GM12878 (cell line): Measurements from ENCODE around the gene THSD4.

Experiments
- DPF2 ChIP-seq: fragments of 450-650 bp; IDR thresholded peaks from 2 replicates; pipeline ENCODE4 v1.6.1; 2017; ENCODE audit warnings: mild to moderate bottlenecking
- EP300 ChIP-seq, 2 experiments: fragments of 150-350 bp in 1 of 2; IDR thresholded peaks; 2 replicates each; pipeline ENCODE4 v1.6.1; 2011 to 2012; ENCODE audit warnings: low read depth in 2 of 2, low read length in 2 of 2, borderline replicate concordance in 1 of 2, improper control_type of control experiment in 1 of 2, inconsistent platforms in 1 of 2; ENCODE audit not compliant: control insufficient read depth in 1 of 2
- HCFC1 ChIP-seq: fragments of 150-350 bp; IDR thresholded peaks from 2 replicates; pipeline ENCODE4 v1.6.1; 2014; ENCODE audit warnings: low read length
- HDAC2 ChIP-seq: fragments of 200-600 bp; sonication (generic); IDR thresholded peaks from 2 replicates; pipeline ENCODE4 v1.6.1; 2017
- IRF5 ChIP-seq: fragments of 450-650 bp; IDR thresholded peaks from 2 replicates; pipeline ENCODE4 v1.6.1; 2017; ENCODE audit warnings: borderline replicate concordance
- REST ChIP-seq: IDR thresholded peaks from 2 replicates; pipeline ENCODE4 v1.6.1; 2012; ENCODE audit warnings: mild to moderate bottlenecking, low read depth, low read length
- SPI1 ChIP-seq: IDR thresholded peaks from 2 replicates; pipeline ENCODE4 v1.6.1; 2011; ENCODE audit warnings: low read depth, mild to moderate bottlenecking, low read length, moderate library complexity, borderline replicate concordance; ENCODE audit not compliant: insufficient read depth
- TAF1 ChIP-seq: IDR thresholded peaks from 2 replicates; pipeline ENCODE4 v1.6.1; 2011; ENCODE audit warnings: mild to moderate bottlenecking, low read depth, low read length, borderline replicate concordance
- TF ChIP-seq, protein P1 (sequence below), 3 experiments: IDR thresholded peaks in 2 of 3; conservative IDR thresholded peaks in 1 of 3; 2 replicates each; pipeline ENCODE4 v1.5.1; 2011; ENCODE audit warnings: low read depth in 3 of 3, low read length in 3 of 3, mild to moderate bottlenecking in 3 of 3, control low read depth in 2 of 3, moderate library complexity in 2 of 3, inconsistent platforms in 1 of 3, mixed read lengths in 1 of 3; ENCODE audit not compliant: control insufficient read depth in 2 of 3, insufficient read depth in 1 of 3; ENCODE audit errors: extremely low read depth in 1 of 3

DNA sequence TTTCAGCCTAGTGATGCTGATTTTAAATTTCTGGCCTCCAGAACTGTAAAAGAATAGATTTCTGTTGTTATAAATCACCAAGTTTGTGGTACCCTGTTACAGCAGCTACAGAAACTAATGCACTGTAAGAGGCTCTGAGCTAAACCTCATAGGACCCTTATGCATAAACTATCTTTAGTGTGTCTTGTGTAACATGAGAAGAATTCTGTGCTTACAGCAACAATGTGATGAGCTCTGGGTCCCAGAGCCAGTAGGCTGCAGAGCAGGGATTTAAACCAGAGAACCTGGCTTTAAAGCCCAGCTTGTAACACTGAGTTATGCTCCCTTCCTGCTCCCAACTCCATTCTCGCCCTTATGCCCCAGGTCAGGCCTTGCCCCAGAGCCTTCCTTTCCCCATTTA, 113.1 kb downstream of the THSD4 start:
- TF ChIP-seq, protein P1, sequence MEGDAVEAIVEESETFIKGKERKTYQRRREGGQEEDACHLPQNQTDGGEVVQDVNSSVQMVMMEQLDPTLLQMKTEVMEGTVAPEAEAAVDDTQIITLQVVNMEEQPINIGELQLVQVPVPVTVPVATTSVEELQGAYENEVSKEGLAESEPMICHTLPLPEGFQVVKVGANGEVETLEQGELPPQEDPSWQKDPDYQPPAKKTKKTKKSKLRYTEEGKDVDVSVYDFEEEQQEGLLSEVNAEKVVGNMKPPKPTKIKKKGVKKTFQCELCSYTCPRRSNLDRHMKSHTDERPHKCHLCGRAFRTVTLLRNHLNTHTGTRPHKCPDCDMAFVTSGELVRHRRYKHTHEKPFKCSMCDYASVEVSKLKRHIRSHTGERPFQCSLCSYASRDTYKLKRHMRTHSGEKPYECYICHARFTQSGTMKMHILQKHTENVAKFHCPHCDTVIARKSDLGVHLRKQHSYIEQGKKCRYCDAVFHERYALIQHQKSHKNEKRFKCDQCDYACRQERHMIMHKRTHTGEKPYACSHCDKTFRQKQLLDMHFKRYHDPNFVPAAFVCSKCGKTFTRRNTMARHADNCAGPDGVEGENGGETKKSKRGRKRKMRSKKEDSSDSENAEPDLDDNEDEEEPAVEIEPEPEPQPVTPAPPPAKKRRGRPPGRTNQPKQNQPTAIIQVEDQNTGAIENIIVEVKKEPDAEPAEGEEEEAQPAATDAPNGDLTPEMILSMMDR (IDR thresholded peaks at IDR 0.05 in 2 of 3, conservative IDR thresholded peaks at IDR 0.05 in 1 of 3; ENCODE audit: control insufficient read depth in 2 of 3, extremely low read depth in 1 of 3, insufficient read depth in 1 of 3, low read depth in 3 of 3, low read length in 3 of 3) = no peak
- TF ChIP-seq REST (no peak), DPF2 (no peak), HCFC1 (no peak), EP300 (IDR thresholded peaks at IDR 0.05; ENCODE audit: borderline replicate concordance in 1 of 2, control insufficient read depth in 1 of 2, low read depth in 2 of 2, low read length in 2 of 2) (no peak), HDAC2 (no peak), TAF1 (no peak), SPI1 (no peak), IRF5 (no peak)
